Activated T-cell treated with anti-CD3 and anti-CD28 coated beads for 24 hours (primary cell): ENCODE results near the gene ANTXR1.

Source experiments
- DNase-seq: peaks from one replicate; pipeline ENCODE4 v3.0.0-alpha.2; 2020; ENCODE audit warnings: low read depth

The ANTXR1 gene

GRCh38 chr2:69007169-69007568 lies 5.8 kb upstream of the ANTXR1 start:
- DNase-seq = no peak

- DNase-seq = no peak
Measured at GRCh38 chr2:69007603-69008002, 5.4 kb upstream of the ANTXR1 start.

DNA sequence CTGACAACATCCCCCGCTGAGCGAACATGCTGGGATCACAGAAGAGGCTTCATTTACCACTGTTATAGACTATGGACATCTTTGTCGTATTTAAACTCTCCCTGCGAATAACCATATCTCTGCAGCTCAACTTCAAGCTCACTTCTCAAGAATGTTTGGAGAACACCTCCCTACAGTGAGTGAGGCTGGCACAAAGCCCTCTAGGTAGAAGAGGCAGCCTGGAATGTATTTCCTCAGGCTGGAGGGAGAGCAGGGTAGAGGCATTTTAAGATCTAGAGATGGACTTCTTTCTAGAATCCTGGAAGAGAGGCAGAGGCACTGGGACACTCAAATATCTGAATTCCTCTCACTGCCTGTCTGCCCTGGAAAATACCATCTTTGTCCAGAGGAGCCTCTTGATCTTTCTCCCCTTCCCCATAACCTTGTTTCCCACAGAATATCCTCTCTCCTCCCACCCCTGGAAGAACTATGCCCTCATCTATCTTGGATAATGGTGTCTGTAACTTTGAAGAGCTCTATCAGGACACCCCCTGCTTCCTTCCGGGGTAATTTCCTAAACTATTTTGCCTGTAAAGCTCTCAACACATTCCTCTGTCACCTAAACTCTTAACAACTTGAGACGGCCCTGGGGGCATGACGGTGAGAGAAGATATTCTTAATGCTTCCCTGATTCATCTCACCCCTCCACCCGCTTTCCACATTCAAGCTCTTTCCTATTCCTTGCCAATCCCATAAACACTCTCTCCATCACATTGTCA lies 2.4 kb upstream of the ANTXR1 start:
- no peak for DNase-seq

- no peak for DNase-seq
Measured at GRCh38 chr2:69011611-69012157, 1.3 kb upstream of the ANTXR1 start.

DNA sequence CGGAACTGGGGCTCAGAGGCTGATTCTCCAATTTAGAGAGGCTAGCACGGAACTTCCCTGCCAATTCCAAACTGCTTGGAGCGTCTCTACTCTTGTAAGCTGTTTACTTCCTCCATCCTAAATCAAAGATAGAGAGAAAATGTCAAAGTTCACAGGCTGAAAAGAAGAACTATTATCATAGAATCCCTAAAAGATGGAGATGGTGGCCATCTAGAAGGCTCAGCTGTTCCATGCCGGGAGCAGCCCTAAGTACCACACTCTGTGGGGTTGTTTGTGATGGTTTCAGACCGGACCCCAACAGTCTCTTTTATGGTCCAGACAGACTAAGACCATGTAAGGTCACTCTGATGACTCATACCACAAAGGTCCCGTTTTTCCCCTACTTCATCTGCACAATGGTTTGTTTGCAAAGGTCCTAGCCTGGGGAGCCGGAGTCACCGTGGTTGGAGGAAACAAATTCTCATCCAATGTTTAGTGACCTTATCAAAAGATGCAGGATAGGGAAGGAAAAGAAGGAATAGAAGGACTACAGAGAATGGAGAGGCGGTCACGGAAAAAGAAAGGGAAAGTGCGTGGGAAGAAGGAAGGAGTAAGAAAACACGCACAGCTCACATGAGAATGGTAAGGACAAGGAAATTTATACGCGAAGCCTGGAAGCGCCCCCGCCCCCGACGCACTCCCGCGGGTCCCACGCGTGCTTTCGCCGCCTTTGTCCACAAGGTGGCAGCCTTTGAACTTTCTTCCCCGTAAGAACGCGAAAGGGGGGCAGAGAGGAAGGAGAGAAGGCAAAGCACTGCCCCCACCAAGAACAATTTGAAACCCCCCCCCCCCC lies 453 bp upstream of the ANTXR1 start:
- DNase-seq = peak; percentile 23

- DNase-seq = no peak
Measured at GRCh38 chr2:69013840-69014821, 1.2 kb downstream of the ANTXR1 start.

DNA sequence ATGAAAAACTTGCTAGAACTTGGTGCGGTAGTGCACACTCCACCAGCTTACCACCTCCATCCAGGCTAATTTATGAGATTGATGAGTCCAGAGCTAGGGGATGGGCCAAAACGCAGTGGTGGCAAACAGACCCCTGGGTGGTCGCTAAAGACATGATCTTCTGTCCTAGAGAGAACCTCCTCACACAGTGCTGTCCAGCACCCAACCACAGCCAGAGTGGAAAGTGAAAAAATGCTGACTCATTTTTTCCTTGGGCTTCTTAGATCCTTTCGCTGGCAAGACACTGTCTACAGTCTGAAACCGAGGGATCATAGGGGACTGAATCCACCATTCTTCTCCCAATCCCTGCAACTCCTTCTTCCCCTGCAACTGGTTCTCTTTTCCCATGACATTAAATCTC lies 4.1 kb downstream of the ANTXR1 start:
- no peak for DNase-seq

DNA sequence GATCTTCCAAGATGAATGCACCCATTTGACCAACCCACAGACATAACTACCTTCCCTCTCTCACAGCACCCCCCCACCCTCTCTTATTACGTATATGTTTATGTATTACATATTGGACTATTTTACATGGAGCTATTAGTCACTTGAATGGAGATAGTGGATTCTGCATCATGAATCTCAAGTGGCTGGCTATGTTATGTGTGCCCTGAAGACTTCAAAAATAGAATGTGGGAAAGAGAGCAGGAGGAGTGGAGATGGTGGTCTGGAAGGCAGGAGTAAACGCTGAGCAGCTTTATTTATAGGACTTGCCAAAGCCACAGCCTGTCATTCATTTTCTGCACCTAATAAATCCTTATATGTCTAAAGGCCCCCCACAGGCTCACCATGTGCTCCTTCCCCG lies 4.9 kb downstream of the ANTXR1 start:
- DNase-seq = no peak

DNA sequence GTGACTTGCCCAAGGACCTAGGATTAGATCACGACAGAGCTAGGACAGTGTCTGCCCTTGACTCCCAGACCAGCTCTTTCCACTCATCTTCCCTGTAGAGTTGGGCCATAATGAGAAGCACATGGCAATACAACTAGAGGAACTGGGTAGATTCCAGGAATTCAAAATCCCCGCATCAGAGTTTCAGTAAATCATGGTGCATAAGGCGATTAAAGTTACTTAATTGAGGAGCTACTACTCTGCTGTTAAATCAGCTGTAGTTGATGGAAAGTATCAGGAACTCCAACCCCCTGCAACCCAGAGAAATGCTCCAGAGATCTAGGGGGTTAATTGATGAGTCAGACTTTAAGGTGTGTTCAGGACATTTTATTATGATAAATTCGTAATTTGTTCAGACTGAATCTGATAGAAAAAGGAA lies 5.7 kb downstream of the ANTXR1 start:
- no peak for DNase-seq

DNA sequence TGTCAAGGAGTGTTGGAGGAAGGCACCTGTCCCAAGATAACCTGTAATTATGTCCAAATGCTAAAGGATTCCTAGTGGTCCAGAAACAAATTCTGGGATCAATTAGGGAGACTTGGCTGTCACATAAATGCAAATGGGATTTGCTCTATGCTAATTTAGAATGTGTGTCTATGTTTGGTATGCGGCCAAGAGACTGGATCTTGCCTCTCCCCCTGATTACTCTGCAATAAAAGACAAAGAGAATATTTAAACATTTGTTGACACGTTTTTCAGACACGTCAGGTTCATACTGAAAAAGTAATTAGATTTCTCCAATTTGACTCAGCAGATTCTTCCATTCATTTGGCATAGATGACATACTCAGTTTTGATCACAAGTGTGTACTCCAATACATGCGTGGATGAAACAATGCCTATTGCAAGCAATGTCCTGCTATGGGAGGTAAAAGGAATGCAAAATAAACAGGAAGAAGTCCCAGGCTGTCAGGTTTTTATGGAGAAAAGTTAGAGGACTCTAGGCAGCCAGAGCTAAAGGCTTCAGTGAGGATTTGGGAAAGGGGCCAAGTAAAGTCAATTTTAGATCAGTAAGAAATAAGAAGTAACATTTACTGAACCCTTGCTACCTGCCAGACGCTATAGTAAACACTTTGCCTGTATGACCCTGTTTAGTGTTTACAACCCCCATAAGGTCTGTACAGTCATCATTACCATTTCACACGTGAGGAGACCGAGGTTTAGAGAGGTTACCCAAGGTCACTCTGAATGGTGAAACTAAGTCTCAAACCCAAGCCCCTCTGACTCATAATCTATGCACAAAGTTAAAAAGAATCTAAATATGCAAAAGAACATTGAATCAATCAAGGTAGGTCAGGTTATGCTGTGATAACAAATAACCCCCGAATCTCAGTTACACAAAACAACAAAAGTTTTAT lies 7.8 kb downstream of the ANTXR1 start:
- no peak for DNase-seq

DNA sequence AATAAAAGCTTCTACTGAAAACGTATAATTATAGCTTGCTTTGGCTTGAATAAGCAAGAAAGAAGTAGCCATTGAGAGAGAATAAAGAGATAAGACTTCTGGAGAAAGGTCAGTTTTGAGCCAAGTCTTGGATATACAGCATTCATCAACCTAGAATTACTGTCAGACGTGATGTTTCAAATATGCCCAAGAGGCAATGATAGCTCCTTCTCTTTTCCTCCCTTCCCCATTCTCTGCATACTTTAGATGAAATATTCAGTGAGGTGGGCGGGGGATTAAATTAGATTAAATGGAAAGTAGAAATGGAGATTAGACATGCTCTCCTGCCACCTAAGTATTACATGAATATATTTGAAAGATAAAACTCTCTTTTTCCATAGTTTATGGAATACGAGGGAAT lies 8.7 kb downstream of the ANTXR1 start:
- DNase-seq = no peak

DNA sequence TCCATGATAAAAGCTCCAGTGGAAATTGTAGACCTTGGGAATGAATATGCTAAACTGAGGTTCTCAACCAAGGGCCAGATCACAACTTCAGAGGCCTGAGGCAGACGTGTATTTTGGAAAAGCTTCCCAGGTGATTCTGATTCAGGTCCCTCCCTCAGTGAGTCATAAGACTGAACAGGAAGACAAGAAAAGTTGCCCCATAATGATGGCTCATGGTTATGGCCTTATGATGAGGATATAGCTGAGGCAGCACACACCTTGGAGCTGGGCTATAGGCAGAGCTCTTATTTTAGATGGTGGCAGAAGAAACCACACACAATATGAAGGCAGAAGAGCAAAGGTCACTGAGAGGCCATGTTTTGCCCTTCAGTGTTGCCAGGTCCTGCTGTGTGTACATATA lies 9.6 kb downstream of the ANTXR1 start:
- DNase-seq = no peak

DNA sequence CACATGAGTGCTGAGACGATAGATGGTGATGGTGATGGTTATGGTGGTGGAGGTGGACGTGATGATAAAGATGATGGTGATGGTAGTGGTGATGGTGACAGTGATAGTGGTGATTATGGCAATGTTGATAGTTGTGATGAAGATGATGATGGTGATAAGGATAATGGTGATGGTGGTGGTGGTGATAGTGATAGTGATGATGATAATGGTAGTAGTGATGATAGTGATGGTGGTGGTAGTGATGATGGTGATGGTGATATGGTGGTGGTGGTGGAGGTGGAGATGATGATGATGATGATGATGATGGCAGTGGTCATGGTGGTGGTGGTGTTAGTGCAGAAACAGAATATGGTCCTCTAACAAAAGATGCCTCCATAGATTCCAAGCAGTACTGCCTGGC lies 10.3 kb downstream of the ANTXR1 start:
- no peak for DNase-seq

GRCh38 chr2:69026026-69026425 lies 13.0 kb downstream of the ANTXR1 start:
- no peak for DNase-seq

DNA sequence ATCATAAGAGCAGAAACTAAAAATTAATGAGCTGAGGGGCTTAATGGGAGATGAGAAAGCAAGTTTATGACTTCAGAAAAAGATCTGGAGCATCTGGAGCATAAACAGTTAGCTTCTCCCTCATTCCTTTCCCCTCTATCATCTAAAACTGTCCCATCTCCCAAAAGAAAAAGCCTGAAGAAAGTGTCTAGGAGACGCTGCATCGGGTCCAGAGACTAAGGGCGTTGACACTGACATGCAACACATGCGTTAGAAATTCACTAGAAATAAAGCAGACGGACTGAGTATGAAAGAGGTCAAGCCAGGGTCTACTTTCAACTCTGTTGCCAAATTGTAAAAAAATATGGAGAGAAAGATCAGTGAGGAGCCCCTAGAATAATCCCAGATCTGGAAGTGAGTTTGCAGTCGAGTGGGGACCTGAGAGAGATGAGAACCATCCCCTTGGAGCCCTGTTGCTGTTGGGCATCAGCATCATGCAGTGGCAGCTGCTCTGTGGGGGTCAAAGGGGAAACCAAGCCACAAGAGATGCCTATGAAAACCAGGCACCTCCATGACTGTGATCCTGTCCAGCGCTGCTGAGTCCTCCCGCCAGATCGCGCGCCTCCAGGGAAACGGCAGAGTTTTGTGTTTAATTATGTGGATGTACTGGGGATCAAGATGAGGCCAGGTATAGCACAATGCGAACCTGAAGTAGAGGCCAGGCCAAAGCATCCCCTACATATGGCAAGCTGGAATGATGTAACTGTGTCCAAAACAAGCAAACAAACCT lies 13.9 kb downstream of the ANTXR1 start:
- DNase-seq = no peak

DNA sequence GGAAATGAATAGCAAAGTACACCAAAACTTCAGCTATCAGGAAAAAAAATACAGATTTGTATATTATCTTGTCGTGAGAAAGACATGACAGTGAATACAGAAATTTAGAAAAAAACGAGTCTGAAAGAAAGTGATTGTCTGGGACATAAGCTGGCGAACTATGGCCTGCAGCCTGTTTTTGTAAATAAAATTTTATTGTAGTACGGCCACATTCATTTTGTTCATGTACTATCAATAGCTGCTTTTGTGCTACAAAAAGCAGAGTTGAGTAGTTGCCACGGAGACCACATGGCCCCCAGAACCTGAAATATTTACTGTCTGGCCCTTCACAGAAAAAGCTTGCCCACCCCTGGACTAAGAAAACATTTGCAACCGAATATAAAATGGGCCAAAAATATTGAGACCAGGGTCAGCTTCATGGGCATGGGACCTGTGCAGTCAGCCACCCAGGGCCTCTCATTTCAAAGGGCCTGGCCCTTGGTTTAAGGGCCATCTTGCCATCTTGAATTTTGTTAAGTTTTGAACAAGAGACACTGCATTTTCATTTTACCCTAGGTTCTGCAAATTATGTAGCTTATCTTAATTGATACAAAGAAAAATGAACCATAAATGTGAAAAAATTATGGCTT lies 17.9 kb downstream of the ANTXR1 start:
- DNase-seq = no peak

DNA sequence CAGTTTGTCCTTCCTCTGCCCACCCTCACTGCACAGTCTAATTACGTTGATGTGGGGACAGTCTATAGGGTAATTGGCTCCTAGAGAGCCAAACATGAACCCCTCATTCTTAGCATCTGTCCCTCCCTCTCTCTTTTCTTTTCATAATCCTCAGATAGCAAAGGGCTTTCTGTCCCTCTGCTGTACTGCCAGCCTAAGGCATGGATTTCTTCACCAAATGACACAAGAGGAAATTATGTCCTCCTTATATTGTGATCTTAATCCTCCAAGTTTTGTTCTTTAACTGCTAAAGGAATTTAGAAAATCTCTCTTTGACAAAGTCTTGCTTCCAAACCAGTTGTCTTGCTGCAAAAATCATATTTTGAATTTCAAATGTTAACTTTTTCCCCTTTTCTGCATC lies 18.5 kb downstream of the ANTXR1 start:
- no peak for DNase-seq

DNA sequence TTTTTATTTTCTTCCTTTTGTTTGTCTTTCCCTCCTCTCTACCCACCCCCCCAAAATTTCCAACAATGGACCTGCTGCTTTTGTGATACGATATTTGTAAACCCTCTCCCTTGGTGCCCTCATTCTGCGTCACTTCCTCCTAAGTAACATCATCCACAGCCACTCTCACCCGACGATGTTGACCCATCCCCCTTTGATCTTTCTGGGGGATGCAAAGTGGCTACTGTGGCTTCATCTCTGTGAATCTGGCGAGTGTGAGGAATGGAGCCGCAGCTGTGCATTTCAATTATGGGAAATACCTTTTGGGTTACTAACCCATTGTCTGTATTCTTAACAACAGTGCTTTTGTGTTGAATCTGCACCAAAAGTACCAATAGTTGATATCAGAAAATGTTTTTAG lies 19.4 kb downstream of the ANTXR1 start:
- no peak for DNase-seq

DNA sequence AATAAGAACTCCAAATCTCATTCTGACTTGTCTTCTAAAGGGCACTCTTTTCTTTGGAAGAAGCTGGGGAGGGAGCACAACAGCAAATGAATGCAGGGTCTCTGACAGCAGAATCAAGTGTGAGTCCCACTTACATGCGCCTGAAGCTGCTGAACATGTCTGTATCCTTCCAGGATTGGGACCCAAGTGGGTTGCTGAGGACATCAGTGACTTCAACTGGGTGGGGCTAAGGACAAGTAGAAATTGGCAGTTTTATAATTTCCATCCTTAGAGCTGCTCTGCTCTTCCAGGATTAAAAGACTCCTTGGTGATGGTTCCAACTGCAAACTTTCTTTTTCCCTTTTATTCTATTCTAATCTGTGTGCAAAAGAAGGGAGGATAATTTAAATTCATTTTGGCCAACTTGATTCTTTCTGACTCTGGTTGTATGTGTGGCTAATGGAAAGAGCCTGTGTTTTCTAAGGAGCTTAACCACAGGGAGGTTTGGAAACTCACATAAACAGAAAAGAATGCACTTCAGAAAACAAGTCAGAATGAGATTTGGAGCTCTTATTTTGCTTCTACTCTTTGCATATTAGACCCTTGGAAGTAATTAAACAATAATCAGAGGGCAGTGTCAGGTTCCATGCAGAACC lies 20.6 kb downstream of the ANTXR1 start:
- no peak for DNase-seq
